GM23338 (cell line): Measurements from ENCODE around the gene BMPR1B. TPM values are rescaled to one million over a fixed set of nuclear protein-coding genes. Genes with fewer than 3 reads are reported as not detected.

ENCODE experiments used
- ATAC-seq: fragments of 200-7000 bp; cut with Tn5 transposase; 3 replicates; pipeline ENCODE4 v1.9.1; 2020
- DNase-seq: peaks from one replicate; pipeline ENCODE4 v3.0.0-alpha.2; 2015; ENCODE audit warnings: low spot score
- H2AFZ ChIP-seq: fragments of 200-600 bp; sonication (generic); 2 replicates; pipeline ENCODE4 v1.8.0; 2016; ENCODE audit warnings: antibody characterized with exemption, mild to moderate bottlenecking, moderate library complexity
- H3F3A ChIP-seq: fragments of 200-600 bp; sonication (generic); replicated peaks from 2 replicates; pipeline ENCODE4 v1.8.0; 2017; ENCODE audit warnings: antibody characterized with exemption, mixed run types, low read depth
- H3K27ac ChIP-seq: fragments of 200-600 bp; sonication (generic); 2 replicates; pipeline ENCODE4 v1.6.1; 2016; ENCODE audit warnings: low read depth
- H3K27me3 ChIP-seq: fragments of 200-600 bp; sonication (generic); 2 replicates; pipeline ENCODE4 v1.8.0; 2016; ENCODE audit warnings: mild to moderate bottlenecking, mixed run types, moderate library complexity; ENCODE audit not compliant: insufficient read depth
- H3K36me3 ChIP-seq: fragments of 200-600 bp; sonication (generic); 2 replicates; pipeline ENCODE4 v1.8.0; 2016; ENCODE audit warnings: mild to moderate bottlenecking; ENCODE audit not compliant: insufficient read depth
- H3K4me1 ChIP-seq: fragments of 200-600 bp; sonication (generic); 2 replicates; pipeline ENCODE4 v1.8.0; 2016; ENCODE audit warnings: mild to moderate bottlenecking, moderate library complexity; ENCODE audit not compliant: insufficient read depth
- H3K4me2 ChIP-seq: fragments of 200-600 bp; sonication (generic); 2 replicates; pipeline ENCODE4 v1.7.1; 2017; ENCODE audit warnings: mixed run types
- H3K4me3 ChIP-seq: fragments of 200-600 bp; sonication (generic); 2 replicates; pipeline ENCODE4 v1.6.1; 2016; ENCODE audit warnings: mixed run types
- H3K79me2 ChIP-seq: fragments of 200-600 bp; sonication (generic); replicated peaks from 2 replicates; pipeline ENCODE4 v1.8.0; 2017; ENCODE audit warnings: mild to moderate bottlenecking; ENCODE audit not compliant: insufficient read depth
- H3K9me2 ChIP-seq: fragments of 200-600 bp; sonication (generic); 2 replicates; pipeline ENCODE4 v1.8.0; 2017; ENCODE audit not compliant: insufficient read depth
- H4K20me1 ChIP-seq: fragments of 200-600 bp; sonication (generic); replicated peaks from 2 replicates; pipeline ENCODE4 v1.8.0; 2017; ENCODE audit warnings: mild to moderate bottlenecking; ENCODE audit not compliant: insufficient read depth
- H3K27ac Mint-ChIP-seq: 2 replicates; pipeline ENCODE4 v1.8.0; 2020; ENCODE audit warnings: inconsistent platforms, mild to moderate bottlenecking, moderate library complexity, mixed read lengths
- H3K27me3 Mint-ChIP-seq: 3 replicates; pipeline ENCODE4 v1.8.0; 2022; ENCODE audit warnings: low read depth, mild to moderate bottlenecking, moderate library complexity, mixed read lengths, inconsistent platforms; ENCODE audit not compliant: insufficient read depth, poor library complexity
- H3K36me3 Mint-ChIP-seq: 3 replicates; pipeline ENCODE4 v1.8.0; 2021; ENCODE audit warnings: low read depth, mild to moderate bottlenecking, inconsistent platforms, moderate library complexity, mixed read lengths
- H3K4me1 Mint-ChIP-seq: 3 replicates; pipeline ENCODE4 v1.8.0; 2020; ENCODE audit warnings: mild to moderate bottlenecking, inconsistent platforms, mixed read lengths
- H3K4me3 Mint-ChIP-seq: 3 replicates; pipeline ENCODE4 v1.8.0; 2021; ENCODE audit warnings: moderate library complexity, mild to moderate bottlenecking, inconsistent platforms, mixed read lengths
- H3K9me3 Mint-ChIP-seq: 3 replicates; pipeline ENCODE4 v1.8.0; 2020; ENCODE audit warnings: moderate library complexity, mild to moderate bottlenecking, inconsistent platforms, mixed read lengths
- CREB1 ChIP-seq: fragments of 250-450 bp; sonication (Bioruptor Pico); IDR thresholded peaks from 2 replicates; pipeline ENCODE4 v1.5.0; 2020; ENCODE audit warnings: low read depth, mild to moderate bottlenecking, moderate library complexity
- EZH2 ChIP-seq: fragments of 200-600 bp; sonication (generic); IDR thresholded peaks from one replicate; pipeline ENCODE4 v1.8.0; 2017; ENCODE audit warnings: antibody characterized with exemption, mild to moderate bottlenecking, low read depth; ENCODE audit not compliant: unreplicated experiment
- EZH2phosphoT487 ChIP-seq: fragments of 200-600 bp; sonication (generic); IDR thresholded peaks from one replicate; pipeline ENCODE4 v1.8.1; 2018; ENCODE audit warnings: antibody characterized with exemption; ENCODE audit not compliant: unreplicated experiment
- JUNB ChIP-seq: IDR thresholded peaks from one replicate; pipeline ENCODE4 v1.6.1; 2016; ENCODE audit warnings: antibody characterized with exemption; ENCODE audit not compliant: unreplicated experiment
- NANOG ChIP-seq: IDR thresholded peaks from 2 replicates; pipeline ENCODE4 v1.6.1; 2016; ENCODE audit warnings: antibody characterized with exemption, borderline replicate concordance
- POLR2AphosphoS5 ChIP-seq: IDR thresholded peaks from 2 replicates; pipeline ENCODE4 v1.6.1; 2016; ENCODE audit warnings: antibody characterized with exemption, low read depth
- STAT1 ChIP-seq: IDR thresholded peaks from one replicate; pipeline ENCODE4 v1.6.1; 2016; ENCODE audit warnings: antibody characterized with exemption; ENCODE audit not compliant: unreplicated experiment
- ZNF114 ChIP-seq: fragments of 250-450 bp; sonication (Bioruptor Pico); IDR thresholded peaks from 2 replicates; pipeline ENCODE4 v1.5.0; 2020; ENCODE audit warnings: mild to moderate bottlenecking, moderate library complexity
- ZNF331 ChIP-seq: fragments of 250-450 bp; sonication (Bioruptor Pico); IDR thresholded peaks from 2 replicates; pipeline ENCODE4 v1.5.0; 2020; ENCODE audit warnings: low read depth, mild to moderate bottlenecking, moderate library complexity
- polyA plus RNA-seq: library from polyadenylated mRNA; unstranded; fragments of >200 nt; fragmentation: Nextera tagmentation; extraction: Ambion mirVana; gene quantifications from 2 replicates; pipeline ENCODE4 v1.2.1, GENCODE V29; 2016
- total RNA-seq: library from RNA; depleted of rRNA; stranded (reverse); fragments of >200 nt; shearing (Covaris generic); gene quantifications from 2 replicates; pipeline ENCODE4 v1.2.3, GENCODE V29; 2014
- TF ChIP-seq, protein P1 (sequence below): IDR thresholded peaks from 2 replicates; pipeline ENCODE4 v1.6.1; 2016; ENCODE audit warnings: antibody characterized with exemption
- TF ChIP-seq, protein P2 (sequence below): IDR thresholded peaks from one replicate; pipeline ENCODE4 v1.6.1; 2018; ENCODE audit warnings: antibody characterized with exemption; ENCODE audit not compliant: unreplicated experiment
- TF ChIP-seq, protein P3 (sequence below): fragments of 250-450 bp; sonication (Bioruptor Pico); IDR thresholded peaks from 2 replicates; pipeline ENCODE4 v1.5.0; 2020; ENCODE audit warnings: mild to moderate bottlenecking, moderate library complexity
- TF ChIP-seq, protein P4 (sequence below), 2 experiments: fragments of 200-600 bp in 1 of 2; sonication (generic) in 1 of 2; conservative IDR thresholded peaks; 2 replicates each; pipeline versions ENCODE4 v1.5.1 to v1.6.1; 2016 to 2017; ENCODE audit warnings: antibody characterized with exemption in 2 of 2, low read depth in 2 of 2, mild to moderate bottlenecking in 2 of 2, moderate library complexity in 1 of 2

The BMPR1B gene
- total and polyA plus RNA-seq, 2 experiments from 2014 or later, result 0.48 to 1.0 TPM

DNA sequence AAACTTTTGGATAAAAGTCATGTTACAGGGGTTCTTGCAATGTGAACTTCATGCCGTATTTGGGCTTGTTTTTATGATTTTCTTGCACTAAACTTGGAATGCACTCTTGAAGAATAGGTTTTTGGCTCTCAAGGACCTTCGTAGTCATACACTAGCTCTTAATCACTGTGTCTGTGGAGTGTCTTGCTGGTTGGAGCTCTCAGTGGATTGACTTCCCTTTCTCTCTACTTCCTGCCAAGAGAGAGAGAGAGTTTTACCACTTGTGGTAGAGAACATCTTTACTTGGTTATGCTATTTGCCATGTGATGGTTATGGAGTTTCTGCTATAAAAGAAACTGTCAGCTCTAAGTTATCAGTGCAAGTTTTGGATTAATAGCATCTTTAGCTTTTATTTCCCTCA, 112.4 kb downstream of the BMPR1B start:
- H3K9me2 ChIP-seq, result no peaks in the 10 kb centered on the region
- no peak overlapping the region for H3K27ac ChIP-seq
- no peaks in the 10 kb centered on the region for H3K79me2 ChIP-seq
- H3K36me3 ChIP-seq, result no peaks in the 10 kb centered on the region
- TF ChIP-seq NANOG (no peak), STAT1 (no peak), EZH2phosphoT487 (no peak), POLR2AphosphoS5 (no peak), ZNF114 (CRISPR knock-in tag) (no peak), ZNF331 (CRISPR knock-in tag) (no peak), CREB1 (CRISPR knock-in tag) (no peak), JUNB (no peak), EZH2 (no peak)
- TF ChIP-seq, protein P1, sequence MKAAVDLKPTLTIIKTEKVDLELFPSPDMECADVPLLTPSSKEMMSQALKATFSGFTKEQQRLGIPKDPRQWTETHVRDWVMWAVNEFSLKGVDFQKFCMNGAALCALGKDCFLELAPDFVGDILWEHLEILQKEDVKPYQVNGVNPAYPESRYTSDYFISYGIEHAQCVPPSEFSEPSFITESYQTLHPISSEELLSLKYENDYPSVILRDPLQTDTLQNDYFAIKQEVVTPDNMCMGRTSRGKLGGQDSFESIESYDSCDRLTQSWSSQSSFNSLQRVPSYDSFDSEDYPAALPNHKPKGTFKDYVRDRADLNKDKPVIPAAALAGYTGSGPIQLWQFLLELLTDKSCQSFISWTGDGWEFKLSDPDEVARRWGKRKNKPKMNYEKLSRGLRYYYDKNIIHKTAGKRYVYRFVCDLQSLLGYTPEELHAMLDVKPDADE, result no peak
- TF ChIP-seq, protein P2, sequence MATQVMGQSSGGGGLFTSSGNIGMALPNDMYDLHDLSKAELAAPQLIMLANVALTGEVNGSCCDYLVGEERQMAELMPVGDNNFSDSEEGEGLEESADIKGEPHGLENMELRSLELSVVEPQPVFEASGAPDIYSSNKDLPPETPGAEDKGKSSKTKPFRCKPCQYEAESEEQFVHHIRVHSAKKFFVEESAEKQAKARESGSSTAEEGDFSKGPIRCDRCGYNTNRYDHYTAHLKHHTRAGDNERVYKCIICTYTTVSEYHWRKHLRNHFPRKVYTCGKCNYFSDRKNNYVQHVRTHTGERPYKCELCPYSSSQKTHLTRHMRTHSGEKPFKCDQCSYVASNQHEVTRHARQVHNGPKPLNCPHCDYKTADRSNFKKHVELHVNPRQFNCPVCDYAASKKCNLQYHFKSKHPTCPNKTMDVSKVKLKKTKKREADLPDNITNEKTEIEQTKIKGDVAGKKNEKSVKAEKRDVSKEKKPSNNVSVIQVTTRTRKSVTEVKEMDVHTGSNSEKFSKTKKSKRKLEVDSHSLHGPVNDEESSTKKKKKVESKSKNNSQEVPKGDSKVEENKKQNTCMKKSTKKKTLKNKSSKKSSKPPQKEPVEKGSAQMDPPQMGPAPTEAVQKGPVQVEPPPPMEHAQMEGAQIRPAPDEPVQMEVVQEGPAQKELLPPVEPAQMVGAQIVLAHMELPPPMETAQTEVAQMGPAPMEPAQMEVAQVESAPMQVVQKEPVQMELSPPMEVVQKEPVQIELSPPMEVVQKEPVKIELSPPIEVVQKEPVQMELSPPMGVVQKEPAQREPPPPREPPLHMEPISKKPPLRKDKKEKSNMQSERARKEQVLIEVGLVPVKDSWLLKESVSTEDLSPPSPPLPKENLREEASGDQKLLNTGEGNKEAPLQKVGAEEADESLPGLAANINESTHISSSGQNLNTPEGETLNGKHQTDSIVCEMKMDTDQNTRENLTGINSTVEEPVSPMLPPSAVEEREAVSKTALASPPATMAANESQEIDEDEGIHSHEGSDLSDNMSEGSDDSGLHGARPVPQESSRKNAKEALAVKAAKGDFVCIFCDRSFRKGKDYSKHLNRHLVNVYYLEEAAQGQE, result no peak
- TF ChIP-seq, protein P3, sequence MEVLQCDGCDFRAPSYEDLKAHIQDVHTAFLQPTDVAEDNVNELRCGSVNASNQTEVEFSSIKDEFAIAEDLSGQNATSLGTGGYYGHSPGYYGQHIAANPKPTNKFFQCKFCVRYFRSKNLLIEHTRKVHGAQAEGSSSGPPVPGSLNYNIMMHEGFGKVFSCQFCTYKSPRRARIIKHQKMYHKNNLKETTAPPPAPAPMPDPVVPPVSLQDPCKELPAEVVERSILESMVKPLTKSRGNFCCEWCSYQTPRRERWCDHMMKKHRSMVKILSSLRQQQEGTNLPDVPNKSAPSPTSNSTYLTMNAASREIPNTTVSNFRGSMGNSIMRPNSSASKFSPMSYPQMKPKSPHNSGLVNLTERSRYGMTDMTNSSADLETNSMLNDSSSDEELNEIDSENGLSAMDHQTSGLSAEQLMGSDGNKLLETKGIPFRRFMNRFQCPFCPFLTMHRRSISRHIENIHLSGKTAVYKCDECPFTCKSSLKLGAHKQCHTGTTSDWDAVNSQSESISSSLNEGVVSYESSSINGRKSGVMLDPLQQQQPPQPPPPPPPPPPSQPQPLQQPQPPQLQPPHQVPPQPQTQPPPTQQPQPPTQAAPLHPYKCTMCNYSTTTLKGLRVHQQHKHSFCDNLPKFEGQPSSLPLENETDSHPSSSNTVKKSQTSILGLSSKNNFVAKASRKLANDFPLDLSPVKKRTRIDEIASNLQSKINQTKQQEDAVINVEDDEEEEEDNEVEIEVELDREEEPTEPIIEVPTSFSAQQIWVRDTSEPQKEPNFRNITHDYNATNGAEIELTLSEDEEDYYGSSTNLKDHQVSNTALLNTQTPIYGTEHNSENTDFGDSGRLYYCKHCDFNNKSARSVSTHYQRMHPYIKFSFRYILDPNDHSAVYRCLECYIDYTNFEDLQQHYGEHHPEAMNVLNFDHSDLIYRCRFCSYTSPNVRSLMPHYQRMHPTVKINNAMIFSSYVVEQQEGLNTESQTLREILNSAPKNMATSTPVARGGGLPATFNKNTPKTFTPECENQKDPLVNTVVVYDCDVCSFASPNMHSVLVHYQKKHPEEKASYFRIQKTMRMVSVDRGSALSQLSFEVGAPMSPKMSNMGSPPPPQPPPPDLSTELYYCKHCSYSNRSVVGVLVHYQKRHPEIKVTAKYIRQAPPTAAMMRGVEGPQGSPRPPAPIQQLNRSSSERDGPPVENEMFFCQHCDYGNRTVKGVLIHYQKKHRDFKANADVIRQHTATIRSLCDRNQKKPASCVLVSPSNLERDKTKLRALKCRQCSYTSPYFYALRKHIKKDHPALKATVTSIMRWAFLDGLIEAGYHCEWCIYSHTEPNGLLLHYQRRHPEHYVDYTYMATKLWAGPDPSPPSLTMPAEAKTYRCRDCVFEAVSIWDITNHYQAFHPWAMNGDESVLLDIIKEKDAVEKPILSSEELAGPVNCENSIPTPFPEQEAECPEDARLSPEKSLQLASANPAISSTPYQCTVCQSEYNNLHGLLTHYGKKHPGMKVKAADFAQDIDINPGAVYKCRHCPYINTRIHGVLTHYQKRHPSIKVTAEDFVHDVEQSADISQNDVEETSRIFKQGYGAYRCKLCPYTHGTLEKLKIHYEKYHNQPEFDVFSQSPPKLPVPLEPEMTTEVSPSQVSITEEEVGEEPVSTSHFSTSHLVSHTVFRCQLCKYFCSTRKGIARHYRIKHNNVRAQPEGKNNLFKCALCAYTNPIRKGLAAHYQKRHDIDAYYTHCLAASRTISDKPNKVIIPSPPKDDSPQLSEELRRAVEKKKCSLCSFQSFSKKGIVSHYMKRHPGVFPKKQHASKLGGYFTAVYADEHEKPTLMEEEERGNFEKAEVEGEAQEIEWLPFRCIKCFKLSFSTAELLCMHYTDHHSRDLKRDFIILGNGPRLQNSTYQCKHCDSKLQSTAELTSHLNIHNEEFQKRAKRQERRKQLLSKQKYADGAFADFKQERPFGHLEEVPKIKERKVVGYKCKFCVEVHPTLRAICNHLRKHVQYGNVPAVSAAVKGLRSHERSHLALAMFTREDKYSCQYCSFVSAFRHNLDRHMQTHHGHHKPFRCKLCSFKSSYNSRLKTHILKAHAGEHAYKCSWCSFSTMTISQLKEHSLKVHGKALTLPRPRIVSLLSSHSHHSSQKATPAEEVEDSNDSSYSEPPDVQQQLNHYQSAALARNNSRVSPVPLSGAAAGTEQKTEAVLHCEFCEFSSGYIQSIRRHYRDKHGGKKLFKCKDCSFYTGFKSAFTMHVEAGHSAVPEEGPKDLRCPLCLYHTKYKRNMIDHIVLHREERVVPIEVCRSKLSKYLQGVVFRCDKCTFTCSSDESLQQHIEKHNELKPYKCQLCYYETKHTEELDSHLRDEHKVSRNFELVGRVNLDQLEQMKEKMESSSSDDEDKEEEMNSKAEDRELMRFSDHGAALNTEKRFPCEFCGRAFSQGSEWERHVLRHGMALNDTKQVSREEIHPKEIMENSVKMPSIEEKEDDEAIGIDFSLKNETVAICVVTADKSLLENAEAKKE, result no peak
- TF ChIP-seq, protein P4, sequence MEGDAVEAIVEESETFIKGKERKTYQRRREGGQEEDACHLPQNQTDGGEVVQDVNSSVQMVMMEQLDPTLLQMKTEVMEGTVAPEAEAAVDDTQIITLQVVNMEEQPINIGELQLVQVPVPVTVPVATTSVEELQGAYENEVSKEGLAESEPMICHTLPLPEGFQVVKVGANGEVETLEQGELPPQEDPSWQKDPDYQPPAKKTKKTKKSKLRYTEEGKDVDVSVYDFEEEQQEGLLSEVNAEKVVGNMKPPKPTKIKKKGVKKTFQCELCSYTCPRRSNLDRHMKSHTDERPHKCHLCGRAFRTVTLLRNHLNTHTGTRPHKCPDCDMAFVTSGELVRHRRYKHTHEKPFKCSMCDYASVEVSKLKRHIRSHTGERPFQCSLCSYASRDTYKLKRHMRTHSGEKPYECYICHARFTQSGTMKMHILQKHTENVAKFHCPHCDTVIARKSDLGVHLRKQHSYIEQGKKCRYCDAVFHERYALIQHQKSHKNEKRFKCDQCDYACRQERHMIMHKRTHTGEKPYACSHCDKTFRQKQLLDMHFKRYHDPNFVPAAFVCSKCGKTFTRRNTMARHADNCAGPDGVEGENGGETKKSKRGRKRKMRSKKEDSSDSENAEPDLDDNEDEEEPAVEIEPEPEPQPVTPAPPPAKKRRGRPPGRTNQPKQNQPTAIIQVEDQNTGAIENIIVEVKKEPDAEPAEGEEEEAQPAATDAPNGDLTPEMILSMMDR (conservative IDR thresholded peaks at IDR 0.05; ENCODE audit: low read depth in 2 of 2), result no peak
- H3K9me3 Mint-ChIP-seq, result no peaks in the 10 kb centered on the region
- no peaks in the 10 kb centered on the region for H4K20me1 ChIP-seq
- H3K4me2 ChIP-seq, result no peak overlapping the region
- no peaks in the 10 kb centered on the region for H3K4me1 ChIP-seq
- H3K27me3 Mint-ChIP-seq, result peaks cover 2% of the 10 kb centered on the region
- ATAC-seq (no peak), DNase-seq (no peak)
- no peaks in the 10 kb centered on the region for H3K27me3 ChIP-seq
- H3K4me1 Mint-ChIP-seq, result no peaks in the 10 kb centered on the region; the same call in 2 of the 3 replicates
- no peak overlapping the region for H3K4me3 Mint-ChIP-seq
- no peak overlapping the region for H3K27ac Mint-ChIP-seq
- no peaks in the 10 kb centered on the region for H3K36me3 Mint-ChIP-seq
- no peaks in the 10 kb centered on the region for H3F3A ChIP-seq
- peak overlapping the region; percentile 0; the same call in 1 of the 2 replicates for H2AFZ ChIP-seq
- H3K4me3 ChIP-seq, result no peak overlapping the region
